Measurements from ENCODE around the gene ZNF14.
"Not testable (repeated sequence)": the region's sequence is repeated elsewhere in the genome, so short reads cannot be mapped to it uniquely, and the experiment has no call there.

ZNF14 gene

DNA sequence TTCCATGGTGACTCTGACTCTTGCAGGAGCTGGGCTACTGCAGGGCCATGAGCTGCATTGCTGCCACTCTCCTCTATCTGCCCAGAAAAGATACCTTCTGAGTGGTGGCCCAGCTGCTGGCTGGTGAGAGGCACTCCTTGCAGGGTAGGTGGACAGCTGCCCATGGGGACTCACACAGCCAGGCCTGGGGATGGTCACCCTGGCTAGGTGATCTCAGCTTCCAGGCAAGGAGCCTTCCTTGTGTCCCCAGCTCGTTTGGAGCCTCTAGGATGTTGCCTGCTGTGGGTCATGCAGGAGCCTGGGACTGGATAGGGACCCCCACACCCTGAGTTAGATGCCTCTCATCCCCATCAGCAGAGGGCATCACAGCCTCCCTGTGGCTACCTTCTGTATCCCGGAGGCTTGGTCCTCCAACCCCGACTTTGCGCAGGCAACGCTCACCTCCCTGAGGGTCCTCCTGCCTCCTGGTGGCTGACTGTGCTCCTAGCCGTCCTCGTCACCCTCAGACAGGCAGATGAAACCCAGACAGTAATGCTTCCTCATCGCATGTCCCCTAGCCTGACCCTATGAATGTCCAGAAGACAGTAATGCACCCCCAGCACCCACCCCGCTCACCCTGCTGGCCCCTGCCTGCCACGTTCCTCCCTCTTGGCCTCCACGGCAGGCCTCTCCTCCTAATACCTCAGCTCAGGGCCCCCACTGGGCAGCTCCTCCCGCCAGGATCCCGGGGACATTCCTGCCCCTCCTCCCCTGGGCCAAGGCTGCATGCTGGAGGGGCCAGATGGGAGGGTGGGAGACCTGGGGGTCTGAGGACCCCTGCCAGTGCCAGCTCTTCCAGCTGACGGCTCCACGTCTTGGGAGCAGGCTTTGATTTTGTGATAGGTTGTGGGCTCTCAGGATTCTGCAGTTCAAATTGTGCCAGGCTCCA lies 13.6 kb upstream of the ZNF14 start:
- DNase-seq, result no peak

DNA sequence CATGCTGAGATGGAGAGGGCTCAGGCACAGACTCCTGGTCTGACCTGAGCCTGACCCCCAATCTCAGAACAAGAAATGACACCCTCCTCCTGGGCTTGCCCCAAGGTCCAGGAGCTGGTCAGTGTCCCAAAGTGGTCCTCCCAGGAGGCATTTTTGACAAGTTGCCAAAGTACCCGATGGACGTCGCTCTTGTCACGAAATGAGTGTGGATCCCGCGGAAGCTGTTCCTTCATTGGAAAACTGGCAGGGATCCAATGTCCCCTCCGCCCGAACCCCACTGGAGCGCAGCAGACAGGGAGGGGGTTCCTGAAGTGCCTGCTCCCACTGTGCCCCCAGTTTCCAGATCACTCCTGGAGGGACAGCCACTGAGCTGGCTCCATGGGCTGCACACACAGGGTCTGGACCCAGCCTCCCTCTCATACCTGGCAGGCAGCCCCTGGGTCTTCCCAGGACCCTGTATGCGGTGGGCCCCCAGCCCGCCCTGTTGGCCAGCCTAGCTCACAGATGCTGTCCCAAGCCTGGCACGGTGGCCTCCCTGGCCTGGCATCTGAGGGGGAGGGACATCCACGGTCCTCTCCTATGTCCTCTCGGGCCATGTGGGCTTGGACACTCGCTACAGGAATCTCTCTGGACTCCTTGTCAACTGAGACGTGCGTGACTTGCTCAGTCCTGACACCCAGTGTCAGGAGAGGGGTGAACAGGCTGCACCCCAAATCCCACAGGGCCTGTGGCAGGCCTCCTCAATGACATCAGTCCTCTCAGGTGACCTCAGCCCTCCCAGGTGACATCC lies 12.8 kb upstream of the ZNF14 start:
- DNase-seq, result no peak

DNA sequence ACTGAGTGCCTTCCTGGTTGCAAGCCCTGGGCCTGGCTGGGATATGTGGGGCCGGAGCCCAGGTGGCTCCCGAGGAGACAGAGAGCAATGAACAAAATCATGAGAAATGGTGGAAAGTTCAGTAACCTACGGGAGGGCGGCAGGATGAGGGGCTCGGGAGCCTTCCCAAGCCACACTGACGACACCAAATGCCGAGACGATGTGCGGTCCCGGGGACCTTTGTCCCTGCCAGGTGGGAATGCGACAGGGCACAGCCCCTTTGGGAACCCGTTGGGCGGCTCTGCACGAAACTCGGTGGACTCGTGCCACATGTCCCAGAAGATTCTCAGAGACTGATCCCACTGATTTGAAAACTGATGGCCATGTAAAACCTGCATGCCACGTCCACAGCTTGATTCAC lies 11.7 kb upstream of the ZNF14 start:
- DNase-seq, result no peak

DNA sequence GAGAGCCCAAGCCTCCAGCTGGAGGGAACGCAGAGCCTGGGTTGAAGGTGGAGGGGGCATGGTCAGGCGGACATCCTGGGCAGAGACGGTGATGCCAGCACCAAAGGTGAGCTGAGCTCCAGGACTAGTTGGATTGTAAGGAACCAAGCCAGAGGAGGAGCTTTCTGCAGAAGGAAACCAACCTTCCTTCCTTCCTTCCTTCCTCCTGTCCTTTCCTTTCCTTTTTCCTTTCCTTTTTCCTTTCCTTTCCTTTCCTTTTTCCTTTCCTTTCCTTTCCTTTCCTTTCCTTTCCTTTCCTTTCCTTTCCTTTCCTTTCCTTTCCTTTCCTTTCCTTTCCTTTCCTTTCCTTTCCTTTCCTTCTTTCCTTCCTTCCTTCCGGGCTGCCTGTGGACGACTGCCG lies 11.0 kb upstream of the ZNF14 start:
- not testable (repeated sequence) for DNase-seq

DNA sequence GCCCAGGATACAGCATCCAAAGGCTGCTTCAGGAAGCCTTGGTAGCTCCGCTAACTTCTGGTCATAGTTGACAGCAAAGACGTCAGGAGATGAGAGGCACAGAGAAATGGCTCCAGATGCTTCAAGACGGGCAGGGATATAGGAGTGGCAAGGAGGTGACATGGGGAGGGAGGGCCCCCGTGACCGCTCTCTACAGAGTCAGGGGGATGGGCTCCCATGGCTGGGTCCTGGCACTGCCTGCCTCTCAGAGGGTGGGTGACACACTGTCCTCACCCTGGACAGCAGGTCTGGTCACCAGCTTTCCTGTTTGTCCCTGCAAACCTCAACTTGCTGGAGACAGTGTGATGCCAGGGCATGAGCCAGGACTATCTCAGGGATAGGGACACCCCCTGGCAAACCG lies 10.3 kb upstream of the ZNF14 start:
- no peak for DNase-seq

DNA sequence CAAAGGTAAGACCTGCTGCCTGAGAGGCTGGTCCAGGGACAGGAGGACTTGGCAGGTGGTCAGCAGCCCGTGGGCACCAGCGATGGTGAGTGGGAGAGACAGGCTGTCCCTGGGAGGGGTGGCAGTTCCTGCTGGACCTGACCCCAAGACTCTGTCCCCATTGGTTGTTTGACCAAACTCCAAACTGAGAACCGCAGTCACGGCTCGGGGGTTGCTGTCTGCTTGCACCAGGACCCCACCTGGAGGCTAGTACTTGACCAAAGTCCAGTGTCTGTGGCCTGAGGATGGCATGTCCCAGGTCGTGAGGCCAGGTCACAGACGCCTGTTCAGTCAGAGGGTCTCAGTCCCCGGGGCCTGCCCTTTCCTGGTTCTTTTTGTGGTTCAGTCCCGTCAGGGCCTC lies 9.9 kb upstream of the ZNF14 start:
- DNase-seq, result no peak

DNA sequence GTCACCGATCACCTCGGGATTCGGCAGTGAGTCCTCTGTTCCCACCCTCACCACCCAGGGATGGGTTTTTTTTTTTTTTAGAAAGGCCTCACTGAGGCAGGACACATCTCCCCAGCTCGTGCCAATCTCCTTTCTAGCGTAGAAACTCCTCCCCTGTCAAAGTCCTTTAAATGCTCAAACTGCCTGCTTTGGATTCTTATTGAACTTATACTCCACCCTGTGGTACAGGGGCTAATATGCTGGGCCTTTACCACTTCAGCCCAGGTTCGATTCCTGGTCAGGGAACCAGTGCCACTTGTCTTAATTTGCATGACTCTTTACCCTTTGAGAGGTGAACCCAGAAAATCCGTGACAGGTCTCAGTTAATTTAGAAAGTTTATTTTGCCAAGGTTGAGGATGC lies 8.3 kb upstream of the ZNF14 start:
- DNase-seq, result no peak

DNA sequence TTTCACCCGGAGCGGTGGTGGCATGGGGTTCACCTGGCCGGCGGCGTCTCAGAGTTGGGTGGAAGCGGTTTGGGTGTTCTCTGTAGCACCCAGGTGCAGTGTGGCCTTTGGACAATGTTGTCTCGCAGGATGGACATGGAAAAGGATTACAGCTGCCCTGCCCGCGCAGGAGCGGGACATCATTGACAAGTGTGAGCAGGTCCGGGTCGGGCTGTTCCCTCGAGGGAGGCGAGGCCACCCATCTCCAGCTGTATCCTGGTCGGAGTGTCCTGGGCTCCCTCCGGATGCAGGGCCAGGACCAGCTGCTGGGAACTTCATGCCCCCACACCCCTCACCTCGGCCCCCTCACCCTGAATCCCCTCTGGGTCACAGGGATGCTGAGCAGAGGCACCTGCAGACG lies 7.8 kb upstream of the ZNF14 start:
- no peak for DNase-seq

DNA sequence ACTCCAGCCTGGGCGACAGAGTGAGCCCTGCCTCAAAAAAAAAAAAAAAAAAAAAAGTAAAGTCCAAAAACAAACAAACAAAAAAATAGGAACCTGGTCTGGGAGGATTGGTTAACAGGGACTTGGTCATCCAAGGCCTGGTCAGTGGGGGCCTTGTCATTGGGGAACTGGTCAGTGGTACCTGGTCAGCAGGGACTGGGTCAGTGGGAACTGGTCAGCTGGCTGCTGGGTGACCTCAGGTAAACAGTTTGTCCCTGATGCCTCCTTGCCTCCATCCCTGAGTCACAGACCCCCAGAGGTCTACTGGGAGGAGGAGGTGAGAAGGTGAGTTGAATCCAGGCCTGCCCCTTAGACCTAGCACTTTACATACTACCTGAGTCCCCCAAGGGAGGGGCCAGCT lies 5.7 kb upstream of the ZNF14 start:
- DNase-seq, result no peak

DNA sequence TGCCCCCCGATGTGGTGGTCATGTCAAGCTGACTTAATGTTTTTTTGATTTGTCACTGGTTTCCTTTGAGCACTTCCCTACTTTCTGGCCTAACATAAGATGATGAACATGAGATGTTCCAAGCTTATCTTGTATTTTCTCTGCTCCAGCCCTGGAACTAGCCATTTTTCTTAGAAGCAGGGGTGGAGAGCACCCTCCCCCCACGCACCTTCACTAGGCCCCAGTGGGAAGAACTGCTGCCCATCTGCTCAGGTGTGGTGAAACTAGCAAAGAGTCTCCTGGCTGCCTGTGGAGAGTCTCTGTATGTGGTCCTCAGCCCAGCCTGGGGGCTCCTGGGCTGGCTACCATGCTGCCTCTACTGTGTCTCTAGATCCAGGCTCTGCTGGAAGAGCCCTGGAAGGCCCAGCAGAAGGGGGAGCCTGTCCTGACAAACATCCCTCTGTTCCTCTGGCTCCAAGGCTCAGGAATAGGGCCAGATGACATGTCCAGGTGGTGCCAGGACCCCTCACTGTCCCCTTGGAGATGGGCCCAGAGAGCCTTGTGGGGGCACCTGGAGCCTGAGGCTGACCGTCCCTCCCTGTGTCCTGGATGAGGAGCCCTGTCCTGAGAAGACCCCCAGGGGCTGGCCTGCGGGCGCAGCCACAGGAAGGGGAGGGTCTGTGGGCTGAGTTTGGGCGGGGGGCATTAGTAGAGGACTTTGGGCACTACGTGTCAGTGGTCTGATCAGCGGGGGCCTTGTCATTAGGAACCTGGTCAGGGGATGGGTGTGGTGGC lies 4.8 kb upstream of the ZNF14 start:
- peak; percentile 15 for DNase-seq

DNA sequence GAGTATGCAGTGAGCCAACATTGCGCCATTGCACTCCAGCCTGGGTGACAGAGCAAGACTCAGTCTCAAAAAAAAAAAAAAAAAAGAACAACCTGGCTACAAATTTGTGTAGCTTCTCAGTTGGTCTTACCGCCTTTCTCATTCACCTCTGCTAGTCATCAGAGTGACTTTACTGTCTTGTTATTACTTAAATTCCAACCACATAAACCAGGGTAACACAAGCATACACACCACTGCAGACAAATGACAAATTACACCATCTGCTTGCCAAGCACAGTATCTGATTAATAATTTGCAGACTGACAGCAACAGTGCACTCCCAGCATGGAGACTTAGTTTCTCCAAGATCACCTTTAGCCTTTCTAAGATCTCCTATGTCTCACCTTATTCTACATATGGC lies 11.0 kb downstream of the ZNF14 start:
- no peak for DNase-seq

DNA sequence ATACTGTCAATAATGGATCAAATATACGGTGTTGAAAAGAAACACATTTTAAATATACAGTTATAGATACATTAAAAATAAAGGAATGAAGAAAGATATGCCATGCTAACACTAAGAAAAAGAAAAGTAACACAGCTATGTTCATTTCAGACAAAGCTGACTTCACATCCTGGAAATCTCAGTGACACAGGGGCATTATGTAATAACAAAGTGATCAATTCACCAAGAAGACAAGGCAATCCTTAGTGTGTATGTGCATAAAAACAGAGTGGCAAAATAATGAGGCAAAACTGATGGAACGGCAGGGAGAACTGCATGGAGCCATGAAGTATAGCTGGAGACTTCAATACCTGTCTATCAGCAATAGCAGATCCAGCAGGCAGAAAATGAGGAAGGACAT lies 13.1 kb downstream of the ZNF14 start:
- DNase-seq, result no peak

DNA sequence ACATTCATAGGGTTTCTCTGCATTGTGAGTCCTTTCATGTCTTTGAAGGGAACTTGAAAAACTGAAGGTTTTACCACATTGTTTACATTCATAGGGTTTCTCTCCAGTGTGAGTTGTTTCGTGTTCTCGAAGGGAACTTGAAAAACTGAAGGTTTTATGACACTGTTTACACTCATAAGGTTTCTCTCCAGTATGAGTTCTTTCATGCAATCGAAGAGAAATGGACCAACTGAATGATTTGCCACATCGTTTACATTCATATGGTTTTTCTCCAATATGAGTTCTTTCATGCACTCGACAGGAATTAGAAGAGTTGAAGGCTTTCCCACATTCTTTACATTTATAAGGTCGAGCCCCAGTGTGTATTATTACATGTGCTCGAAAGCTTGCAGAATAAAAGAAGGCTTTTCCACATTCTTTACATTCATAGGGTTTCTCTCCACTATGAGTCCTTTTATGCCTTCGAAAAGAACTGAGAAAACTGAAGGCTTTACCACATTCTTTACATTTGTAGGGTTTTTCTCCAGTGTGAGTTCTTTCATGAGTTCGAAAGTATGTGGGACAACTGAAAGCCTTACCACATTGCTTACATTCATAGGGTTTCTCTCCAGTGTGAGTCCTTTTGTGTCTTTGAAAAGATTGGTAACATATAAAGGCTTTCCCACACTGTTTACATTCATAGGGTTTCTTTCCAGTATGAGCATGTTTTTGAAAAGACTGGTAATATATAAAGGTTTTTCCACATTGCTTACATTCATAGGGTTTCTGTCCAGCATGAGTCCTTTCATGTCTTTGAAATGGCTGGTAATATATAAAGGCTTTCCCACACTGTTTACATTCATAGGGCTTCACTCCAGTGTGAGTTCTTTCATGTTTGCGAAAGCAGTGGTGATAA lies 20.7 kb downstream of the ZNF14 start:
- DNase-seq, result no peak

DNA sequence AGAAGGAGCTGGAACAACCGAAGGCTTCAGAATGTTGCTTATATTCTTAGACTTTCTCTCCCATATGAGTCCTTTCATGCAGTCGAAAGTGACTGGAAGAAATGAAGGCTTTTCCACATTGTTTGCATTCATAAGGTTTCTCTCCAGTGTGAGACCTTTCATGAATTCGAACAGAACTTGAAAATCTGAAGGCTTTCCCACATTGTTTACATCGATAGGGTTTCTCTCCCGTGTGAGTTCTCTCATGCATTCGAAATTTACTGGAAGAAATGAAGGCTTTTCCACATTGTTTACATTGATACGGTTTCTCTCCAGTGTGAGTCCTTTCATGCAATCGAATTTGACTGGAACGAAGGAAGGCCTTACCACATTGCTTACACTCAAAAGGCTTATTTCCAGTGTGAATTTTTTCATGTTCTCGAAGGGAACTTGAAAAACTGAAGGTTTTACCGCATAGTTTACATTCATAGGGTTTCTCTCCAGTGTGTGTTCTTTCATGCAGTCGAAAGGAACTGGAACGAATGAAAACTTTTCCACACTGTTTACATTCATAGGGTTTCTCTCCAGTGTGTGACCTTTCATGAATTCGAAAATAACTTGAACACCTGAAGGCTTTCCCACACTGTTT lies 21.5 kb downstream of the ZNF14 start:
- DNase-seq, result no peak

DNA sequence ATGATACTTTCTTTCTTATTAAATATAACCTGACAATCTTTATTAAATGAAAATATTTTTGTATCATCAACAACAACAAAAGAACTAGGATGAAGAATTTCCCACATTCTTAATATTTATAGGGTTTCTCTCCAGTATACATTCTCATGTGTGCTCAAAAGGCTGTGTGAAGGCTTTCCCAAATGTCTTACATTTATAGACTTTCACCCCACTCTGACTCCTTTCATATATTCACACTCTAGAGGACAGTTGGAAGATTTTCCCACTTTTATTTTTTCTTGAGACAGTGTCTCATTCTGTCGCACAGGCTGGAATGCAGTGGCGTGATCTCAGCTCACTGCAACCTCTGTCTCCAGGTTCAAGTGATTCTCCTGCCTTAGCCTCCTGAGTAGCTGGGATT lies 22.4 kb downstream of the ZNF14 start:
- DNase-seq, result no peak

DNA sequence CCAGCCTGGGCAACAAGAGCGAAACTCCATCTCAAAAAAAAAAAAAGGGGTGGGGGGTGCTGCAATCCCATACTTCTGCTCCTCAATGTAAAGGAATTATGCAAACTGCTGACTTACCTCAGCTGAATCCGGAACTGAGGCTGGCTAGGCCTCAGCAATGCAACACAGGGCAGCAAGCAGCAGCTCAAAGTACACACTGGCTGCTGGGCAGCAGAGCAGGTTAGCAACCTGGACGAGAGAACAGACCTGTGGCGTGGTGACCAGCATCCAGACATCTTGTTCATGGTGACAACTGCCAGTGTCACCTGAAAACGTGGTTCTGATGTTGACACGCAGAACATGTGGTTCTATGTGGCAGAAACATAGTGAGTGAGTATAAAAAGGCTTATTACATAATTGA lies 28.1 kb downstream of the ZNF14 start:
- no peak for DNase-seq

DNA sequence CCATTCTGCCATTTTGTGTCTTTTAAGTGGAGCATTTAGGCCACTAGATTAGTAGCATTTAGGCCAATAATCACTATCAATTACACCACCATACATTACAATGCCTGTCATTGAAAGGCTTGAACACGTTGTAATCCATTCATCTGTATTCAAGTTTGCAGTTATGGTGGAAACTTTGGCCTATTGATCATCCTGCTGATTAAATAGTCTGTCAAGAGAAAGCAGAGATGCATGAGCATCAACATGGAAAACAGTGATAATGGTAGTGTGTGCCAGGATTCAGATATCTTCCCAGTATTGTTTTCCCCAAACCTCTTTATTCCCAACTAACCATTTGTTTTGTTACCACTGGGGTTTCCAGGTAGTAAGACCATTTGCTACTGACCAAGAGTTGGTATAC lies 32.4 kb downstream of the ZNF14 start:
- DNase-seq, result not testable (repeated sequence)

DNA sequence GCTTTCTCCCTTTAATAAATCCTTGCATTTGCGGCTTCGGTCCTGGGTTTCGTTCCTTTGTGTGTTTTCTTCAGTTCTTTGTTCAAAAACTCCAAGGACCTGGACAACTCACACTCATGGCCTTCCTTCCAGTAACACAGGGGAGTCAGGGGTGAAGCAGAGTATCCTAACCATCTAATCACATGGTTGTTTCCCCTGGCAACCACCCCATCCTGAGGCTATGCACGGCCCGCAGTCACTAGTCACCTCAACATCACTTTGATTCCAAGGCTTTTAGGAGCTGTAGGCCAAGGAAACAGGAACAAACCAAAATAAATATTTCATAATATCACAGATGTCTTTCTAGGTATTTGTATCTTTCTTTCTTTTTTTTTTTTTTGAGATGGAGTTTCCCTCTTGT lies 35.3 kb downstream of the ZNF14 start:
- DNase-seq, result no peak

DNA sequence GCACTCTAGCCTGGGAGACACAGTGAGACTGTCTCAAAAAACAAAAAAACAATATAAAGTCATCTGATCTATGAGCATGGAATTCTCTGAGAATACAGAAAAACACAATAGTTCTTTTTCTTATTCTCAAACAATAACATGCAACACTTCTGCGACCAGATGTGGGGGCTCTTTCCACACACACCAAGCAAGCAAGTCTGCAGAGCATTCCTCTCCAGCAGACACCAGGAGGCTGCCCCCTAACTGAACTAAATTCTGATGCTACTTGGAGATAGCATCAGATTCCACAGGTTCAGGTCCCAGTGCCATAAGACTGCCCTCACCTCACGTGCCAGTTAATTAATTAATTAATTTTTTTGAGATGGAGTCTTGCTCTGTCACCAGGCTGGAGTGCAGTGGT lies 36.5 kb downstream of the ZNF14 start:
- no peak for DNase-seq

DNA sequence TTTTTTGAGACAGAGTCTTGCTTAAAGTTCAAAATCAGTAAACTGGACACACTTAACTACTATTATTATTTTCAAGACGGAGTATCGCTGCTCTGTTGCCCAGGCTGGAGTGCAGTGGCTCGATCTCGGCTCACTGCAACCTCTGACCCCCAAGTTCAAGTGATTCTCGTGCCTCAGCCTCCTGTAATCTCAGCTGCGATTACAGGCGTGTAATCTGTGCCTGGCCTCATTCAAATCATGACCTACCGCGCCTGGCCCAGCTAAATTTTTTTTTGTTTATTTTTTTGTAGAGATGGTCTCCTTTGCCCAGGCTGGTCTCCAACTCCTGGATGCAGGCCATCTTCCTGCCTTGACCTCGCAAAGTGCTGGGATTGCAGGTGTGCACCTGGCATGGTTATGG lies 41.2 kb downstream of the ZNF14 start:
- DNase-seq, result no peak

DNA sequence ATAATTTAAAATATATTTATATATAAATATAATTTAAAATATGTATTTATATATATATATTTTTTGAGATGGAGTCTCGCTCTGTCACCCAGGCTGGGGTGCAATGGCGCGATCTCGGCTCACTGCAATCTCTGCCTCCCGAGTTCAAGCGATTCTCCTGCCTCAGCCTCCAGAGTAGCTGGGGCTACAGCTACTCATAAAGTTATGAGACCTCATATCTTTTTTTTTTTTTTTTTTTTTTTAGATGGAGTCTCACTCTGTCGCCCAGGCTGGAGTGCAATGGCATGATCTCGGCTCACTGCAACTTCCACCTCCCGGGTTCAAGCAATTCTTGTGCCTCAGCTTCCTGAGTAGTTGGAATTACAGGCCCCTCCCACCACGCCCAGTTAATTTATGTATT lies 43.9 kb downstream of the ZNF14 start:
- peak; percentile 12 for DNase-seq

DNA sequence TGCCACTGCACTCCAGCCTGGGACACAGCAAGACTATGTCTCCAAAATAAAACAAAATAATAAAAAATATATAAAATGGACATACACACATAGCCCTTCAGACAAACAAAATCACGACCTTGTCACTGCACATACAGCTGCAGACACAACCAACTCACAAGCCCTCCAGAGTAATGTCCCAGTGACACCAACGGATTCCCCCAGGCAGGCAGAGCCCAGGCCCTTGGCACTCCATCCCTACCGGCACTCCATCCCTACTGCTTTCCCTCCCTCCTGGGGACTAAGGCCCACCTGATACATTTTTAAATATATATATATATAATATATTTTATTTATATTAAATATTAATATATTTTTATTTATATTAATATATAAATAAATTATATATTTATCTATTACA lies 45.8 kb downstream of the ZNF14 start:
- DNase-seq, result peak; percentile 51
